ENCODE results near the gene IFT43. TPM values are rescaled to one million over a fixed set of nuclear protein-coding genes. Genes with fewer than 3 reads are reported as not detected.

The IFT43 gene
- total RNA-seq, 2 experiments from 2014 or later, result 7.6 to 10.4 TPM

DNA sequence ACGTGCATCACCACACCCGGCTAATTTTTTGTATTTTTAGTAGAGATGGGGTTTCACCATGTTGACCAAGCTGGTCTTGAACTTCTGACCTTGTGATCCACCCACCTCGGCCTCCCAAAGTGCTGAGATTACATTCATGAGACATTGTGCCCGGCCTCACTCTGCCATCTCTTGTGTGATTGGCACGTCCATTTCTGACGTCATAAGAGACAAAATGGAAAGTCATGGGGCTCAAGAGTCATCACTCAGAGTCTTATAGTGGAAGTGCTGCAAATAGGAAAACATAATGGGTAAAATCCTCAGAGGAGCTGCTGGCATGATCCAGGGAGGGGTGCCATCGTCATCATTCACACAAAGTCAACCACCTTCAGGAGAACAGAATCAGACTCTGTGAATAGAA lies 112.0 kb downstream of the IFT43 start:
- intact Hi-C loops (cut with micrococcal nuclease), result no loop called here
- Mint-ChIP-seq H3K9me3 (no peaks in the 10 kb centered on the region), H3K27me3 (peaks cover 1% of the 10 kb centered on the region), H3K27ac (no peak overlapping the region), H3K4me1 (ENCODE audit: low read depth) (no peaks in the 10 kb centered on the region), H3K4me3 (no peak overlapping the region), H3K36me3 (ENCODE audit: low read depth) (no peaks in the 10 kb centered on the region)
- DNase-seq (no peak), ATAC-seq (no peak)
- CTCF ChIA-PET, result interaction anchor here (0.9 kb wide), 1 partner anchor 47 kb away, joined by 3 read pairs; no protein-coding TSS in a partner anchor
- TF ChIP-seq, protein P1, sequence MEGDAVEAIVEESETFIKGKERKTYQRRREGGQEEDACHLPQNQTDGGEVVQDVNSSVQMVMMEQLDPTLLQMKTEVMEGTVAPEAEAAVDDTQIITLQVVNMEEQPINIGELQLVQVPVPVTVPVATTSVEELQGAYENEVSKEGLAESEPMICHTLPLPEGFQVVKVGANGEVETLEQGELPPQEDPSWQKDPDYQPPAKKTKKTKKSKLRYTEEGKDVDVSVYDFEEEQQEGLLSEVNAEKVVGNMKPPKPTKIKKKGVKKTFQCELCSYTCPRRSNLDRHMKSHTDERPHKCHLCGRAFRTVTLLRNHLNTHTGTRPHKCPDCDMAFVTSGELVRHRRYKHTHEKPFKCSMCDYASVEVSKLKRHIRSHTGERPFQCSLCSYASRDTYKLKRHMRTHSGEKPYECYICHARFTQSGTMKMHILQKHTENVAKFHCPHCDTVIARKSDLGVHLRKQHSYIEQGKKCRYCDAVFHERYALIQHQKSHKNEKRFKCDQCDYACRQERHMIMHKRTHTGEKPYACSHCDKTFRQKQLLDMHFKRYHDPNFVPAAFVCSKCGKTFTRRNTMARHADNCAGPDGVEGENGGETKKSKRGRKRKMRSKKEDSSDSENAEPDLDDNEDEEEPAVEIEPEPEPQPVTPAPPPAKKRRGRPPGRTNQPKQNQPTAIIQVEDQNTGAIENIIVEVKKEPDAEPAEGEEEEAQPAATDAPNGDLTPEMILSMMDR (IDR thresholded peaks at IDR 0.05), result no peak
- POLR2A ChIA-PET, result interaction anchor here (0.6 kb wide), 1 partner anchor 134 kb away, joined by 3 read pairs; no protein-coding TSS in a partner anchor

DNA sequence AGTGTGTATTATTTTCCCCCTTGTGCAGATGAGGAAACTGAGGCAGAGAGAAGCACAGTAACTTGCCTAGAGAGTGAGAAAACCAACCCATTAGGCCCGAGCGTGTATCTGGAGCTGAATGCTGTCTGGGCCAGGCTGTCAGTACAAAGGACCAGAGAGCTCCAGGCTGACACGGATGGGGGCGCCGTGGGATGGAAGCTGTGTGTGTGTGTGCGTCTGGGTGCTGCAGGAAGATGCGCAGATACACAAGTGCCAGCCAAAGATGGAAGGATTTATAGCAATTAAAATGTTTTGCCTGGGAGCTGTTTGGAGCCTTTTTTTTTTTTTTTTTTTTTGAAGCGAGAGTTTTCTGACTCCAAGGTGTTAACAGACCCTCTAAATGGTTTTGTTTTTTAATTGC lies 112.5 kb downstream of the IFT43 start:
- no peaks in the 10 kb centered on the region for H3K9me3 Mint-ChIP-seq
- POLR2A ChIA-PET, result interaction anchor here (0.6 kb wide), 1 partner anchor 135 kb away, joined by 3 read pairs; no protein-coding TSS in a partner anchor
- ATAC-seq (no peak), DNase-seq (no peak)
- peaks cover 1% of the 10 kb centered on the region for H3K27me3 Mint-ChIP-seq
- no peaks in the 10 kb centered on the region for H3K36me3 Mint-ChIP-seq (ENCODE audit: low read depth)
- no peak overlapping the region for H3K27ac Mint-ChIP-seq
- H3K4me3 Mint-ChIP-seq, result no peak overlapping the region
- intact Hi-C loops (cut with micrococcal nuclease), result no loop called here
- CTCF ChIA-PET, result interaction anchor here (0.9 kb wide), 1 partner anchor 48 kb away, joined by 3 read pairs; no protein-coding TSS in a partner anchor
- TF ChIP-seq, protein P1 (IDR thresholded peaks at IDR 0.05), result no peak
- H3K4me1 Mint-ChIP-seq (ENCODE audit: low read depth), result no peaks in the 10 kb centered on the region

DNA sequence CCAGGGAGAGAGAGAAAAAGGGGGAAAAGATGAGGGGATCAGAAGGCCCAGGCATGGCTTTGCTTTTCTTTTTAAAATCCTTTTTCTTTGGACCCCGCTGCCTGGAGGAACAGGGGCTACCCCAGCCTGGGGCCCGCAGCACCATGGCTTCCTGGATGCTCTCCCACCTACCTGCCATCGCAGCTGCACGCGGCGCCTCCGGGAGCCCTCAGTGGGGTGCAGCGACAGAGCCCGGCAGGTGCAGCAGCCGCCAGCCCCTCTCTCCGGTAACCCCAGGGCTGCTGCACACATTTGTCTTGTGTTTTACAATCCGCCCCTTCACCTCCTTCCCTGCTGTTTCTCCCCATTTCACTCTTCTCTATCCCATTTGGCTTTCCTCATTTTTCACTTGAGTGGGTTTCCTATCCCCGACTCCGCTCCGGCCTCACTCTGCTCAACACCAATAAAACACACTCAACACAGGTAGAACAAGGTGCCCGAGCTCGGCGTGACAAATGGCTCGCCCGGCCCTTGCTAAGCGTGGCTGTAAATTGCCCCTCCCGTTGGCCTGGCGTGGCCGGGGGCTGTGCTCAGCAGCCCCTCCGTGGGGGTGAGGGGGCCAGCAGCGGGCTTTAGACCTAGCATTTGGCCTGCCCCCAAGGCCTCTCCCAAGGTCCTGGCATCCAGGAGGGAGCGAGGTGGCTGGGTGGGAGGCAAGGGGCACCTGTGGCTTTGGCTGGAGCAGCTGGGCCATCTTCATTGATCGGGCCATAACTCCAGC lies 113.5 kb downstream of the IFT43 start:
- POLR2A ChIA-PET, result interaction anchor here (0.6 kb wide), 1 partner anchor 89 kb away, joined by 3 read pairs; no protein-coding TSS in a partner anchor
- no peak for ATAC-seq

DNA sequence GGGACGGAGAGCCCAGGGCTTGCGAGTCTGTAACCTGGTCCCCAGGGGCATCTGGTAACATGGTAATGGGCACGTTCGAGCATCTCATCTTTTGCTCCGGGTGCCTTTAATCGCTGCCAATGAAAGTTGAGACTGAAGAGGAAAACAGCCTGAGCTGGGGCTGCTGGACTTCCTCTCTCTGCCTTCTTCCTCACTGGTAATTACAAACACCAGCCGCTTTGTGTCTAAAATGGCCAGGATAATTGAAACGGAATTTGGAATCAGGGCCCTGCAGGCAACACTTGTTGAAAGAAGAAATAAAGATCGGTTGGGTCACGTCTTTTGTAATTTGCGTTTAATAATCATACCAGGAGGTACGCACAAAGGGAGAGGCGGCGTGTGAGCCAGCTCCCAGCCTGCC lies 114.7 kb downstream of the IFT43 start:
- no peak for ATAC-seq
- TF ChIP-seq, protein P1 (IDR thresholded peaks at IDR 0.05), result no peak

More for the DNA sequence above, 113.5 kb downstream of the IFT43 start:
- H3K36me3 Mint-ChIP-seq (ENCODE audit: low read depth), result no peaks in the 10 kb centered on the region
- intact Hi-C loops (cut with micrococcal nuclease), result no loop called here
- no peaks in the 10 kb centered on the region for H3K4me1 Mint-ChIP-seq (ENCODE audit: low read depth)
- no peak for DNase-seq
- H3K27ac Mint-ChIP-seq, result no peak overlapping the region
- peaks cover 1% of the 10 kb centered on the region for H3K27me3 Mint-ChIP-seq
- TF ChIP-seq, protein P1 (IDR thresholded peaks at IDR 0.05), result no peak
- H3K9me3 Mint-ChIP-seq, result no peaks in the 10 kb centered on the region
- CTCF ChIA-PET, result no interaction called here
- H3K4me3 Mint-ChIP-seq, result no peak overlapping the region

More for the DNA sequence above, 114.7 kb downstream of the IFT43 start:
- Mint-ChIP-seq H3K36me3 (ENCODE audit: low read depth) (no peaks in the 10 kb centered on the region), H3K27ac (no peak overlapping the region), H3K4me3 (no peak overlapping the region), H3K9me3 (no peaks in the 10 kb centered on the region), H3K27me3 (peaks cover 2% of the 10 kb centered on the region), H3K4me1 (ENCODE audit: low read depth) (no peaks in the 10 kb centered on the region)
- POLR2A ChIA-PET, result no interaction called here
- intact Hi-C loops (cut with micrococcal nuclease), result no loop called here
- CTCF ChIA-PET, result no interaction called here
- no peak for DNase-seq

Data from activated CD8-positive, alpha-beta T cell treated with anti-CD3 and anti-CD28 coated beads for 36 hours (primary cell).